T47D (cell line): ENCODE measurements around the gene KIAA0513.

ENCODE experiments used
- DNase-seq, 2 experiments: peaks; one replicate each; pipeline versions ENCODE4 v3.0.0 to v3.0.0-alpha.2; 2011 to 2012; ENCODE audit warnings: low read depth in 1 of 2, low spot score in 1 of 2
- JUND ChIP-seq: IDR thresholded peaks from 2 replicates; pipeline ENCODE4 v1.6.1; 2012; ENCODE audit warnings: low read depth
- in situ Hi-C: cut with HindIII; loops from 2 replicates; pipeline ENCODE4 v1.10.0; 2016; ENCODE audit warnings: low sequenced_read_pairs, low pct_unique_long_range_greater_than_20kb

Gene KIAA0513

GRCh38 chr16:85065099-85065498 lies 37.5 kb downstream of the KIAA0513 start:
- in situ Hi-C loops = no loop called here
- no peak for TF ChIP-seq JUND
- no peak for DNase-seq

- in situ Hi-C loops = no loop called here
Measured at GRCh38 chr16:85066346-85066885, 38.8 kb downstream of the KIAA0513 start.

GRCh38 chr16:85067024-85067423 lies 39.4 kb downstream of the KIAA0513 start:
- TF ChIP-seq JUND = no peak
- in situ Hi-C loops = no loop called here
- DNase-seq = no peak

More at GRCh38 chr16:85066346-85066885, 38.8 kb downstream of the KIAA0513 start:
- no peak for TF ChIP-seq JUND
- no peak for DNase-seq

GRCh38 chr16:85067426-85067825 lies 39.8 kb downstream of the KIAA0513 start:
- TF ChIP-seq JUND = no peak
- in situ Hi-C loops = no loop called here
- DNase-seq = no peak

GRCh38 chr16:85068746-85069145 lies 41.2 kb downstream of the KIAA0513 start:
- DNase-seq = no peak
- TF ChIP-seq JUND = no peak
- in situ Hi-C loops = no loop called here

- DNase-seq = no peak
- in situ Hi-C loops = no loop called here
- TF ChIP-seq JUND = no peak
Measured at GRCh38 chr16:85069171-85069570, 41.6 kb downstream of the KIAA0513 start.

- in situ Hi-C loops = no loop called here
- TF ChIP-seq JUND = no peak
- no peak for DNase-seq
Measured at GRCh38 chr16:85072076-85072860, 44.7 kb downstream of the KIAA0513 start.

GRCh38 chr16:85072947-85073346 lies 45.4 kb downstream of the KIAA0513 start:
- no peak for DNase-seq
- in situ Hi-C loops = no loop called here

GRCh38 chr16:85074225-85074914 lies 46.8 kb downstream of the KIAA0513 start:
- no peak for DNase-seq
- TF ChIP-seq JUND = no peak
- in situ Hi-C loops = no loop called here

More at GRCh38 chr16:85072947-85073346, 45.4 kb downstream of the KIAA0513 start:
- TF ChIP-seq JUND = no peak

- TF ChIP-seq JUND = no peak
Measured at GRCh38 chr16:85075236-85075924, 47.8 kb downstream of the KIAA0513 start.

GRCh38 chr16:85077039-85077438 lies 49.4 kb downstream of the KIAA0513 start:
- DNase-seq = no peak
- in situ Hi-C loops = no loop called here
- no peak for TF ChIP-seq JUND

More at GRCh38 chr16:85075236-85075924, 47.8 kb downstream of the KIAA0513 start:
- in situ Hi-C loops = no loop called here
- DNase-seq = no peak

GRCh38 chr16:85077576-85078125 lies 50.1 kb downstream of the KIAA0513 start:
- in situ Hi-C loops = no loop called here
- no peak for DNase-seq
- no peak for TF ChIP-seq JUND
